Endothelial cell of umbilical vein (primary cell): ENCODE results near the gene RAMP1. TPM values are rescaled to one million over a fixed set of nuclear protein-coding genes. Genes with fewer than 3 reads are reported as not detected.

ENCODE experiments used
- BruUV-seq: library from RNA; stranded (reverse); fragments of 400-500 nt; replicated peaks from 2 replicates; lab custom pipeline; 2021; lab: Mats Ljungman, UMichigan
- CTCF ChIA-PET: fragments of 300-600, 350-600 bp; sonication (Branson Sonifier 250); formaldehyde crosslinking; loops from one replicate; lab custom pipeline; 2021; ENCODE audit warnings: antibody characterized with exemption, inconsistent platforms; lab: Charles Lee
- POLR2A ChIA-PET: fragments of 300-600, 350-600 bp; sonication (Branson Sonifier 250); formaldehyde crosslinking; loops from one replicate; lab custom pipeline; 2021; ENCODE audit warnings: antibody characterized with exemption, inconsistent platforms; lab: Charles Lee
- DNase-seq: peaks from one replicate; pipeline ENCODE4 v3.0.0-alpha.2; 2011; ENCODE audit warnings: low read depth, low spot score
- FAIRE-seq: peaks from 2 replicates; lab custom pipeline; 2011; peaks lifted over from hg19 to GRCh38; lab: Jason Lieb, UNC
- H2AFZ ChIP-seq: 2 replicates; pipeline ENCODE4 v1.6.0; 2012; ENCODE audit warnings: low read depth, low read length, control low read depth, inconsistent platforms
- H3K27ac ChIP-seq: 2 replicates; pipeline ENCODE4 v1.5.1; 2011; ENCODE audit warnings: low read depth, mild to moderate bottlenecking, control low read depth, low read length, moderate library complexity; ENCODE audit not compliant: insufficient read depth
- H3K27me3 ChIP-seq, 2 experiments: 2 replicates each; pipeline versions ENCODE4 v1.6.0 to v1.6.1; 2011; ENCODE audit warnings: low read length in 2 of 2, mixed read lengths in 1 of 2; ENCODE audit not compliant: control insufficient read depth in 2 of 2, insufficient read depth in 2 of 2
- H3K36me3 ChIP-seq, 2 experiments: 2 replicates in 1 of 2; 3 replicates in 1 of 2; pipeline ENCODE4 v1.5.1; 2011; ENCODE audit warnings: low read length in 2 of 2, mild to moderate bottlenecking in 1 of 2, moderate library complexity in 1 of 2; ENCODE audit not compliant: control insufficient read depth in 2 of 2, insufficient read depth in 2 of 2; ENCODE audit errors: extremely low read depth in 1 of 2
- H3K4me1 ChIP-seq: 3 replicates; pipeline ENCODE4 v1.5.1; 2011; ENCODE audit warnings: mild to moderate bottlenecking, low read length; ENCODE audit not compliant: control insufficient read depth, insufficient read depth; ENCODE audit errors: extremely low read depth
- H3K4me2 ChIP-seq: 2 replicates; pipeline ENCODE4 v1.6.1; 2011; ENCODE audit warnings: low read length, control low read depth, mixed read lengths; ENCODE audit not compliant: insufficient read depth
- H3K4me3 ChIP-seq, 3 experiments: fragments of 200-600 bp in 1 of 3; sonication (generic), shearing (Covaris generic) in 1 of 3; replicated peaks in 1 of 3; 2 replicates each; pipeline ENCODE4 v1.5.1; 2011 to 2016; ENCODE audit warnings: control low read depth in 3 of 3, low read length in 3 of 3, mild to moderate bottlenecking in 2 of 3, inconsistent platforms in 1 of 3, low read depth in 1 of 3, moderate library complexity in 1 of 3; ENCODE audit not compliant: insufficient read depth in 1 of 3
- H3K79me2 ChIP-seq: 2 replicates; pipeline ENCODE4 v1.6.0; 2012; ENCODE audit warnings: low read length, inconsistent platforms; ENCODE audit not compliant: control insufficient read depth, insufficient read depth
- H3K9ac ChIP-seq: replicated peaks from 2 replicates; pipeline ENCODE3; 2011; ENCODE audit warnings: low read length, control low read depth; ENCODE audit not compliant: insufficient read depth; ENCODE audit errors: extremely low read depth
- H3K9me1 ChIP-seq: replicated peaks from 3 replicates; pipeline ENCODE4 v1.6.0; 2011; ENCODE audit warnings: mild to moderate bottlenecking, low read length; ENCODE audit not compliant: control insufficient read depth, insufficient read depth; ENCODE audit errors: extremely low read depth
- H3K9me3 ChIP-seq: replicated peaks from 2 replicates; pipeline ENCODE4 v1.5.1; 2012; ENCODE audit warnings: low read length, inconsistent platforms; ENCODE audit not compliant: control insufficient read depth, insufficient read depth
- H4K20me1 ChIP-seq: replicated peaks from 2 replicates; pipeline ENCODE3; 2011; ENCODE audit warnings: mild to moderate bottlenecking, low read length; ENCODE audit not compliant: control insufficient read depth, insufficient read depth; ENCODE audit errors: extremely low read depth
- EZH2 ChIP-seq: IDR thresholded peaks from 2 replicates; pipeline ENCODE4 v1.6.1; 2012; ENCODE audit warnings: borderline replicate concordance, low read depth, mild to moderate bottlenecking, moderate library complexity, low read length, inconsistent platforms; ENCODE audit not compliant: severe bottlenecking
- FOS ChIP-seq: IDR thresholded peaks from 2 replicates; pipeline ENCODE4 v1.6.1; 2011; ENCODE audit warnings: mild to moderate bottlenecking, low read length, moderate library complexity, borderline replicate concordance; ENCODE audit not compliant: insufficient read depth
- GATA2 ChIP-seq: IDR thresholded peaks from 2 replicates; pipeline ENCODE4 v1.7.0; 2011; ENCODE audit warnings: low read depth, mild to moderate bottlenecking, moderate library complexity, mixed read lengths, low read length; ENCODE audit not compliant: insufficient read length, insufficient read depth
- JUN ChIP-seq: IDR thresholded peaks from 2 replicates; pipeline ENCODE4 v1.6.1; 2011; ENCODE audit warnings: borderline replicate concordance, low read depth; ENCODE audit not compliant: insufficient read length, insufficient read depth
- MYC ChIP-seq: IDR thresholded peaks from one replicate; pipeline ENCODE4 v1.6.1; 2011; ENCODE audit warnings: mild to moderate bottlenecking, low read depth, low read length
- POLR2A ChIP-seq: IDR thresholded peaks from 2 replicates; pipeline ENCODE4 v1.6.1; 2012; ENCODE audit warnings: low read depth, mild to moderate bottlenecking, control low read depth, low read length
- POLR2AphosphoS5 ChIP-seq: IDR thresholded peaks from 2 replicates; pipeline ENCODE4 v1.6.1; 2012; ENCODE audit warnings: low read depth, mild to moderate bottlenecking, control low read depth, low read length, moderate library complexity; ENCODE audit not compliant: insufficient read depth
- dilution Hi-C: fragments of 300-500 bp; cut with MboI; formaldehyde crosslinking; loops from one replicate; pipeline ENCODE4 v1.15.0; 2019; ENCODE audit warnings: low sequenced_read_pairs; ENCODE audit not compliant: extremely low pct_ligation_motif_present
- intact Hi-C: fragments of 100-400 bp; cut with micrococcal nuclease; formaldehyde crosslinking; loops from one replicate; pipeline ENCODE4 v1.10.0; 2022
- polyA plus RNA-seq, 4 experiments: library from polyadenylated mRNA; depleted of rRNA in 3 of 4; stranded (reverse) in 3 of 4; unstranded in 1 of 4; fragments of >200 nt; gene quantifications; 2 replicates each; pipeline versions ENCODE4 v1.2.1 to v1.2.3, GENCODE V29; 2011 to 2012; ENCODE audit warnings: missing spikeins in 1 of 4
- total RNA-seq: library from RNA; stranded (reverse); gene quantifications from 2 replicates; pipeline ENCODE4 v1.2.3, GENCODE V29; 2021
- TF ChIP-seq, protein P1 (sequence below): IDR thresholded peaks from 2 replicates; pipeline ENCODE4 v1.6.1; 2011; ENCODE audit not compliant: insufficient read depth, insufficient read length
- TF ChIP-seq, protein P2 (sequence below), 2 donors: IDR thresholded peaks; 1 replicate in 1 of 2; 2 replicates in 1 of 2; pipeline ENCODE4 v1.5.1; 2011; ENCODE audit warnings: low read length in 2 of 2, mild to moderate bottlenecking in 2 of 2, moderate library complexity in 2 of 2, control low read depth in 1 of 2, inconsistent platforms in 1 of 2, low read depth in 1 of 2; ENCODE audit not compliant: insufficient read depth in 1 of 2; ENCODE audit errors: extremely low read depth in 1 of 2

The RAMP1 gene
- total and polyA plus RNA-seq, 2 donors (not counting 3 experiments of a cell fraction or from before 2014, with no cell fraction given) = 0.18 TPM; not detected in 1

DNA sequence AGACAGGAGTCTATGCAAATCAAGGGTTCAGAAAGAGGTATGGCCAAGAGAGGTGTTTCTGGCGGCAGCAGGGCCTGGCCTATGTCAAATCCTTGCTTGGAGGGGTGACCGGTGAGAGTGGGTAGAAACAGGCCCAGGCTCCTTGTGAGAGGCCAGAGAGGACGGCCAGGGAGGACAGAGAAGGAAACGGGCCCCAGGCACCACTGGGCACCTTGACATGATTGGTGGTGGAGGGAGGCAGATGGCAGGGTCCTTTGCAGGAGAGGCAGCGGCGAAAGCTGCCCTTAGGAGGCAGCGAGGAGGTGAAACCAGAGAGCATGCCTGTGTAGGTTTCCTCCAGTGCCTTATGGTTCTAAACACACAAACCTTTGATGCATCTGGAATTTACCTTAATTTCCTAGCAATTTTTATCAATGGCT is 6.2 kb downstream of the RAMP1 start:
- Histone ChIP-seq H3K4me1 (peaks cover 5% of the 10 kb centered on the region), H3K79me2 (no peaks in the 10 kb centered on the region), H3K27ac (no peak overlapping the region), H2AFZ (no peak overlapping the region), H3K36me3 (no peaks in the 10 kb centered on the region), H3K9ac (no peak overlapping the region), H3K9me3 (no peaks in the 10 kb centered on the region), H3K27me3 (peaks cover 7 to 10% of the 10 kb centered on the region in 2 experiments), H3K4me3 (no peak overlapping the region), H3K4me2 (no peak overlapping the region), H4K20me1 (no peaks in the 10 kb centered on the region), H3K9me1 (no peaks in the 10 kb centered on the region)
- BruUV-seq = no TSS peak
- ChIA-PET CTCF (interaction anchor here (1.6 kb wide), 1 partner anchor 398 kb away, joined by 6 read pairs; no protein-coding TSS in a partner anchor), POLR2A (no interaction called here)
- intact Hi-C loops (loop anchor here (2.0 kb wide), 1 partner anchor 101 kb away; the partner anchor contains the start of gene UBE2F), dilution Hi-C loops (no loop called here)
- FAIRE-seq (no peak), DNase-seq (no peak)
- TF ChIP-seq, protein P1, sequence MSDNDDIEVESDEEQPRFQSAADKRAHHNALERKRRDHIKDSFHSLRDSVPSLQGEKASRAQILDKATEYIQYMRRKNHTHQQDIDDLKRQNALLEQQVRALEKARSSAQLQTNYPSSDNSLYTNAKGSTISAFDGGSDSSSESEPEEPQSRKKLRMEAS = no peak
- TF ChIP-seq, protein P2, sequence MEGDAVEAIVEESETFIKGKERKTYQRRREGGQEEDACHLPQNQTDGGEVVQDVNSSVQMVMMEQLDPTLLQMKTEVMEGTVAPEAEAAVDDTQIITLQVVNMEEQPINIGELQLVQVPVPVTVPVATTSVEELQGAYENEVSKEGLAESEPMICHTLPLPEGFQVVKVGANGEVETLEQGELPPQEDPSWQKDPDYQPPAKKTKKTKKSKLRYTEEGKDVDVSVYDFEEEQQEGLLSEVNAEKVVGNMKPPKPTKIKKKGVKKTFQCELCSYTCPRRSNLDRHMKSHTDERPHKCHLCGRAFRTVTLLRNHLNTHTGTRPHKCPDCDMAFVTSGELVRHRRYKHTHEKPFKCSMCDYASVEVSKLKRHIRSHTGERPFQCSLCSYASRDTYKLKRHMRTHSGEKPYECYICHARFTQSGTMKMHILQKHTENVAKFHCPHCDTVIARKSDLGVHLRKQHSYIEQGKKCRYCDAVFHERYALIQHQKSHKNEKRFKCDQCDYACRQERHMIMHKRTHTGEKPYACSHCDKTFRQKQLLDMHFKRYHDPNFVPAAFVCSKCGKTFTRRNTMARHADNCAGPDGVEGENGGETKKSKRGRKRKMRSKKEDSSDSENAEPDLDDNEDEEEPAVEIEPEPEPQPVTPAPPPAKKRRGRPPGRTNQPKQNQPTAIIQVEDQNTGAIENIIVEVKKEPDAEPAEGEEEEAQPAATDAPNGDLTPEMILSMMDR (IDR thresholded peaks at IDR 0.05; ENCODE audit: extremely low read depth in 1 of 2, insufficient read depth in 1 of 2, low read depth in 1 of 2, low read length in 2 of 2) = no peak
- TF ChIP-seq GATA2 (no peak), EZH2 (no peak), POLR2A (no peak), FOS (no peak), POLR2AphosphoS5 (no peak), JUN (no peak), MYC (no peak)
